ENCODE data around the gene TNS1.

DNA sequence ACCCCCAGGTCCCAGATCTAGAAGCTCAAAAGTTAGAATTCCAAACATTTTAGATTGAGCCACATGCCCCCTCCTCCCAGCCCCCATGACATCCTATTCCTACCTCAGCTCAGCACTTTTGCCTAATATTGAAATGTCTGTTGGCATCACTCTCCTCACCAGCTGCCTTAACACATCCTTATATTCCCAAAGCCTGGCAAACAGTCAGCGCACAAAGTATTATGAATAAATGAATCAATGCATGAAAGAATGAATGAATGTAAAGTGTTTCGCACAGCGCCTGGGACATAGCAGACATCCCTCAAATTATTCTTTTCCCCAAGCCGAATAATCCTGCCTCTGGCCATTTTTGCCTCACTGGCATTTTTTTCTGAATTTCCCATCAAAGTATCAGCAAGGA is 175.8 kb downstream of the TNS1 start:
- TF ChIP-seq, protein P1, sequence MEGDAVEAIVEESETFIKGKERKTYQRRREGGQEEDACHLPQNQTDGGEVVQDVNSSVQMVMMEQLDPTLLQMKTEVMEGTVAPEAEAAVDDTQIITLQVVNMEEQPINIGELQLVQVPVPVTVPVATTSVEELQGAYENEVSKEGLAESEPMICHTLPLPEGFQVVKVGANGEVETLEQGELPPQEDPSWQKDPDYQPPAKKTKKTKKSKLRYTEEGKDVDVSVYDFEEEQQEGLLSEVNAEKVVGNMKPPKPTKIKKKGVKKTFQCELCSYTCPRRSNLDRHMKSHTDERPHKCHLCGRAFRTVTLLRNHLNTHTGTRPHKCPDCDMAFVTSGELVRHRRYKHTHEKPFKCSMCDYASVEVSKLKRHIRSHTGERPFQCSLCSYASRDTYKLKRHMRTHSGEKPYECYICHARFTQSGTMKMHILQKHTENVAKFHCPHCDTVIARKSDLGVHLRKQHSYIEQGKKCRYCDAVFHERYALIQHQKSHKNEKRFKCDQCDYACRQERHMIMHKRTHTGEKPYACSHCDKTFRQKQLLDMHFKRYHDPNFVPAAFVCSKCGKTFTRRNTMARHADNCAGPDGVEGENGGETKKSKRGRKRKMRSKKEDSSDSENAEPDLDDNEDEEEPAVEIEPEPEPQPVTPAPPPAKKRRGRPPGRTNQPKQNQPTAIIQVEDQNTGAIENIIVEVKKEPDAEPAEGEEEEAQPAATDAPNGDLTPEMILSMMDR (IDR thresholded peaks at IDR 0.05) = no peak
- TF ChIP-seq RCOR1 (IDR thresholded peaks at IDR 0.05; ENCODE audit: low read length) (no peak), RAD21 (IDR thresholded peaks at IDR 0.05; ENCODE audit: low read length) (no peak), EP300 (IDR thresholded peaks at IDR 0.05; ENCODE audit: borderline replicate concordance in 1 of 2, low read depth in 1 of 2, low read length in 1 of 2) (no peak), YY1 (IDR thresholded peaks at IDR 0.05; ENCODE audit: low read depth) (no peak), TAF1 (IDR thresholded peaks at IDR 0.05; ENCODE audit: borderline replicate concordance, low read depth, low read length) (no peak), POLR2AphosphoS5 (IDR thresholded peaks at IDR 0.05; ENCODE audit: low read depth, low read length) (no peak)
- TF ChIP-seq, protein P2, sequence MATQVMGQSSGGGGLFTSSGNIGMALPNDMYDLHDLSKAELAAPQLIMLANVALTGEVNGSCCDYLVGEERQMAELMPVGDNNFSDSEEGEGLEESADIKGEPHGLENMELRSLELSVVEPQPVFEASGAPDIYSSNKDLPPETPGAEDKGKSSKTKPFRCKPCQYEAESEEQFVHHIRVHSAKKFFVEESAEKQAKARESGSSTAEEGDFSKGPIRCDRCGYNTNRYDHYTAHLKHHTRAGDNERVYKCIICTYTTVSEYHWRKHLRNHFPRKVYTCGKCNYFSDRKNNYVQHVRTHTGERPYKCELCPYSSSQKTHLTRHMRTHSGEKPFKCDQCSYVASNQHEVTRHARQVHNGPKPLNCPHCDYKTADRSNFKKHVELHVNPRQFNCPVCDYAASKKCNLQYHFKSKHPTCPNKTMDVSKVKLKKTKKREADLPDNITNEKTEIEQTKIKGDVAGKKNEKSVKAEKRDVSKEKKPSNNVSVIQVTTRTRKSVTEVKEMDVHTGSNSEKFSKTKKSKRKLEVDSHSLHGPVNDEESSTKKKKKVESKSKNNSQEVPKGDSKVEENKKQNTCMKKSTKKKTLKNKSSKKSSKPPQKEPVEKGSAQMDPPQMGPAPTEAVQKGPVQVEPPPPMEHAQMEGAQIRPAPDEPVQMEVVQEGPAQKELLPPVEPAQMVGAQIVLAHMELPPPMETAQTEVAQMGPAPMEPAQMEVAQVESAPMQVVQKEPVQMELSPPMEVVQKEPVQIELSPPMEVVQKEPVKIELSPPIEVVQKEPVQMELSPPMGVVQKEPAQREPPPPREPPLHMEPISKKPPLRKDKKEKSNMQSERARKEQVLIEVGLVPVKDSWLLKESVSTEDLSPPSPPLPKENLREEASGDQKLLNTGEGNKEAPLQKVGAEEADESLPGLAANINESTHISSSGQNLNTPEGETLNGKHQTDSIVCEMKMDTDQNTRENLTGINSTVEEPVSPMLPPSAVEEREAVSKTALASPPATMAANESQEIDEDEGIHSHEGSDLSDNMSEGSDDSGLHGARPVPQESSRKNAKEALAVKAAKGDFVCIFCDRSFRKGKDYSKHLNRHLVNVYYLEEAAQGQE (IDR thresholded peaks at IDR 0.05; ENCODE audit: low read depth, low read length) = no peak
- TF ChIP-seq, protein P3, sequence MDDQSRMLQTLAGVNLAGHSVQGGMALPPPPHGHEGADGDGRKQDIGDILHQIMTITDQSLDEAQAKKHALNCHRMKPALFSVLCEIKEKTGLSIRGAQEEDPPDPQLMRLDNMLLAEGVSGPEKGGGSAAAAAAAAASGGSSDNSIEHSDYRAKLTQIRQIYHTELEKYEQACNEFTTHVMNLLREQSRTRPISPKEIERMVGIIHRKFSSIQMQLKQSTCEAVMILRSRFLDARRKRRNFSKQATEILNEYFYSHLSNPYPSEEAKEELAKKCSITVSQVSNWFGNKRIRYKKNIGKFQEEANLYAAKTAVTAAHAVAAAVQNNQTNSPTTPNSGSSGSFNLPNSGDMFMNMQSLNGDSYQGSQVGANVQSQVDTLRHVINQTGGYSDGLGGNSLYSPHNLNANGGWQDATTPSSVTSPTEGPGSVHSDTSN (IDR thresholded peaks at IDR 0.05) = no peak
